SHP77 treated with DMSO at 0.1 percent for 48 hours (cell line): ENCODE data around the gene ZNF385D.
"Not testable (repeated sequence)": the region's sequence is repeated elsewhere in the genome, so short reads cannot be mapped to it uniquely, and the experiment has no call there.

Source experiments
- DNase-seq: peaks from one replicate; lab custom pipeline; 2025; lab: John Stamatoyannopoulos, UW

ZNF385D gene

GRCh38 chr3:21378036-21378435 is 373.0 kb downstream of the ZNF385D start:
- DNase-seq, result not testable (repeated sequence)

DNA sequence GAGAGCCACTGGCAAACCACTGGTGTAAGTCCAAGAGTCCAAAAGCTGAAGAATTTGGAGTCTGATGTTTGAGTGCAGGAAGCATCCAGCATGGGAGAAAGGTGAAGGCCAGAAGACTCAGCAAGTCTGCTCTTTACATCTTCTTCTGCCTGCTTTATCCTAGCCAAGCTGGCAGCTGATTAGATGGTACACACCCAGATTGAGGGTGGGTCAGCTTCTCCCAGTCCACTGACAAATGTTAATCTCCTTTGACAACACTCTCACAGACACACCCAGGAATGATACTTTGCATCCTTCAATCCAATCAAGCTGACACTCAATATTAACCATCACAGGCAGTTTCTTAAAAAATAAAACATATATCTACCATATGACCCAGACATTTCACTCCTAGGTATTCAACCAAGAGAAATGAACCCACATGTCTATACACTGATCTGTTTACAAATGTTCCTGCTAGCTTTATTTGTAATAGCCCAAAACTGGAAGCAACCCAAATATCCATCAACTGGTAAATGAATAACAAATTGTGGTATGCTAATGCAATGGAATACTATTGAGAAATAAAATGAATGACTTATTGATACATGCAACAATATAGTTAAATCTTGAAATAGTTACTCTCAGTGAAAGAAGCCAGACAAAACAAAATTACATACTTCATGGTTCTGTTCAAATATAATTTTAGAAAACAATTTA is 373.8 kb downstream of the ZNF385D start:
- no peak for DNase-seq

GRCh38 chr3:21372316-21372715 is 378.7 kb downstream of the ZNF385D start:
- no peak for DNase-seq
